Measurements from ENCODE around the gene DPP9.

GRCh38 chr19:4642625-4643024 lies 81.0 kb downstream of the DPP9 start:
- no peak for TF ChIP-seq ZNF460 (CRISPR knock-in tag; IDR thresholded peaks at IDR 0.05; ENCODE audit: borderline replicate concordance)
- no peak for TF ChIP-seq ZFP41 (CRISPR knock-in tag; IDR thresholded peaks at IDR 0.05; ENCODE audit: borderline replicate concordance)
- TF ChIP-seq ZNF367 (CRISPR knock-in tag; IDR thresholded peaks at IDR 0.05; ENCODE audit: borderline replicate concordance) = no peak
- TF ChIP-seq TIGD3 (CRISPR knock-in tag; IDR thresholded peaks at IDR 0.05; ENCODE audit: borderline replicate concordance) = no peak
- no peak for TF ChIP-seq MAFF (IDR thresholded peaks at IDR 0.05; ENCODE audit: low read depth, low read length)
- TF ChIP-seq ATF7-NPFF (CRISPR knock-in tag; IDR thresholded peaks at IDR 0.05; ENCODE audit: low read depth) = no peak
- no peak for TF ChIP-seq ZNF281 (CRISPR knock-in tag; IDR thresholded peaks at IDR 0.05; ENCODE audit: borderline replicate concordance)
- TF ChIP-seq POLR2AphosphoS2 (IDR thresholded peaks at IDR 0.05; ENCODE audit: low read depth, low read length) = no peak
- TF ChIP-seq E2F1 (CRISPR knock-in tag; IDR thresholded peaks at IDR 0.05) = no peak
- TF ChIP-seq KLF11 (CRISPR knock-in tag; IDR thresholded peaks at IDR 0.05) = no peak
